GM23338 (cell line): ENCODE measurements around the gene A1BG. TPM values are rescaled to one million over a fixed set of nuclear protein-coding genes. Genes with fewer than 3 reads are reported as not detected.

Source experiments
- CREB1 ChIP-seq: fragments of 250-450 bp; sonication (Bioruptor Pico); IDR thresholded peaks from 2 replicates; pipeline ENCODE4 v1.5.0; 2020; ENCODE audit warnings: low read depth, mild to moderate bottlenecking, moderate library complexity
- CTCF ChIP-seq, 2 experiments: fragments of 200-600 bp in 1 of 2; sonication (generic) in 1 of 2; conservative IDR thresholded peaks; 2 replicates each; pipeline versions ENCODE4 v1.5.1 to v1.6.1; 2016 to 2017; ENCODE audit warnings: antibody characterized with exemption in 2 of 2, low read depth in 2 of 2, mild to moderate bottlenecking in 2 of 2, moderate library complexity in 1 of 2
- ETS1 ChIP-seq: IDR thresholded peaks from 2 replicates; pipeline ENCODE4 v1.6.1; 2016; ENCODE audit warnings: antibody characterized with exemption
- EZH2 ChIP-seq: fragments of 200-600 bp; sonication (generic); IDR thresholded peaks from one replicate; pipeline ENCODE4 v1.8.0; 2017; ENCODE audit warnings: antibody characterized with exemption, mild to moderate bottlenecking, low read depth; ENCODE audit not compliant: unreplicated experiment
- EZH2phosphoT487 ChIP-seq: fragments of 200-600 bp; sonication (generic); IDR thresholded peaks from one replicate; pipeline ENCODE4 v1.8.1; 2018; ENCODE audit warnings: antibody characterized with exemption; ENCODE audit not compliant: unreplicated experiment
- JUNB ChIP-seq: IDR thresholded peaks from one replicate; pipeline ENCODE4 v1.6.1; 2016; ENCODE audit warnings: antibody characterized with exemption; ENCODE audit not compliant: unreplicated experiment
- NANOG ChIP-seq: IDR thresholded peaks from 2 replicates; pipeline ENCODE4 v1.6.1; 2016; ENCODE audit warnings: antibody characterized with exemption, borderline replicate concordance
- POLR2AphosphoS5 ChIP-seq: IDR thresholded peaks from 2 replicates; pipeline ENCODE4 v1.6.1; 2016; ENCODE audit warnings: antibody characterized with exemption, low read depth
- STAT1 ChIP-seq: IDR thresholded peaks from one replicate; pipeline ENCODE4 v1.6.1; 2016; ENCODE audit warnings: antibody characterized with exemption; ENCODE audit not compliant: unreplicated experiment
- ZNF331 ChIP-seq: fragments of 250-450 bp; sonication (Bioruptor Pico); IDR thresholded peaks from 2 replicates; pipeline ENCODE4 v1.5.0; 2020; ENCODE audit warnings: low read depth, mild to moderate bottlenecking, moderate library complexity
- ZNF462 ChIP-seq: fragments of 250-450 bp; sonication (Bioruptor Pico); IDR thresholded peaks from 2 replicates; pipeline ENCODE4 v1.5.0; 2020; ENCODE audit warnings: mild to moderate bottlenecking, moderate library complexity
- polyA plus RNA-seq: library from polyadenylated mRNA; unstranded; fragments of >200 nt; fragmentation: Nextera tagmentation; extraction: Ambion mirVana; gene quantifications from 2 replicates; pipeline ENCODE4 v1.2.1, GENCODE V29; 2016
- total RNA-seq: library from RNA; depleted of rRNA; stranded (reverse); fragments of >200 nt; shearing (Covaris generic); gene quantifications from 2 replicates; pipeline ENCODE4 v1.2.3, GENCODE V29; 2014

A1BG gene
- total and polyA plus RNA-seq, 2 experiments from 2014 or later = 17.7 to 43.5 TPM

GRCh38 chr19:58396691-58397532 lies 43.6 kb upstream of the A1BG start (continued):
- TF ChIP-seq ZNF462 (no peak), EZH2phosphoT487 (no peak), ETS1 (no peak), CREB1 (CRISPR knock-in tag) (no peak), CTCF (conservative IDR thresholded peaks at IDR 0.05; ENCODE audit: low read depth in 2 of 2) (no peak), EZH2 (no peak), POLR2AphosphoS5 (no peak), STAT1 (no peak), NANOG (no peak), JUNB (no peak), ZNF331 (no peak)
